Renal cortical epithelial cell (primary cell): ENCODE results near the gene TEX22. TPM values are rescaled to one million over a fixed set of nuclear protein-coding genes. Genes with fewer than 3 reads are reported as not detected.
A peak's percentile ranks its signal among the peaks of the same experiment; 100 is the strongest.
"Not testable (repeated sequence)": the region's sequence is repeated elsewhere in the genome, so short reads cannot be mapped to it uniquely, and the experiment has no call there.

Source experiments
- DNase-seq: peaks from one replicate; pipeline ENCODE4 v3.0.0-alpha.2; 2011; ENCODE audit warnings: low read depth
- total RNA-seq: library from RNA; depleted of rRNA; stranded (reverse); fragments of >200 nt; gene quantifications from 2 replicates; pipeline ENCODE4 v1.2.3, GENCODE V29; 2014

Gene TEX22
- total RNA-seq: under 0.01 and 0.60 TPM in 2 replicates

DNA sequence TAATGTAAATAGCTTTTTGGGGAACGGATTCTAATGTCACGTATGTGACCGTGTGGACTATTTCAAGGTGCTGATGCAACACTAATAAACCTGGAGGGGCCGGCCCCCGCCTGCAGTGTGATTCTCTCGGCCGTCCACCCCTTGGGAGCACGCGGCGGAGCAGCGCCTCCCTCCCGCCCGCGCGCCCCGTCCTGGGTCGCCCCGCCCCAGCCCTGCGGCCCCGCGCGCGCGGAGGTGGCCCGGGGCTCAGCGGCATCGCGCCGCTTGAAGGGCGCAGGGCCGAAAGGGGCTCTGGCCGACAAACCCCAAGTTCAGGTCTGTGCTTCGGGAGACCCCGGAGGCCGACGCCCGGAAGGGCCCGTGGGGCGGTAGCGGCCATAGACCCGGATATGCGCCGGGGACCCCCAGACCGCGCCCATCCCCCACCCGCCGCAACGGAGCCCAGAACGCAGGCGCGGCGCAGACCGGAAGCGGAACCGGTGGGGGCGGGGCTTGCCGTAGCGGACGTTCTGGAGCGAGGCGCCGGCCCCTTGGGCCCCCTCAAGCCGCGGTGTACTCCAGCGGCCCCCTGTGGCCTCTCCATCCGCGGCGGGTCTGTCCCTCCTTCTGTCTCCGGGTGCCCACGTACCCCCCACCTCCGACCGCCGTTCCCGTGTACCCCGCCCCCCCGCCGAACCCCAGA lies at the start of gene TEX22:
Gene TEX22 (plus strand): TSS at position 495 of the 682 bp plus-strand sequence. CDS start 803 bp downstream, outside the sequence.
- DNase-seq: peak; percentile 18

DNA sequence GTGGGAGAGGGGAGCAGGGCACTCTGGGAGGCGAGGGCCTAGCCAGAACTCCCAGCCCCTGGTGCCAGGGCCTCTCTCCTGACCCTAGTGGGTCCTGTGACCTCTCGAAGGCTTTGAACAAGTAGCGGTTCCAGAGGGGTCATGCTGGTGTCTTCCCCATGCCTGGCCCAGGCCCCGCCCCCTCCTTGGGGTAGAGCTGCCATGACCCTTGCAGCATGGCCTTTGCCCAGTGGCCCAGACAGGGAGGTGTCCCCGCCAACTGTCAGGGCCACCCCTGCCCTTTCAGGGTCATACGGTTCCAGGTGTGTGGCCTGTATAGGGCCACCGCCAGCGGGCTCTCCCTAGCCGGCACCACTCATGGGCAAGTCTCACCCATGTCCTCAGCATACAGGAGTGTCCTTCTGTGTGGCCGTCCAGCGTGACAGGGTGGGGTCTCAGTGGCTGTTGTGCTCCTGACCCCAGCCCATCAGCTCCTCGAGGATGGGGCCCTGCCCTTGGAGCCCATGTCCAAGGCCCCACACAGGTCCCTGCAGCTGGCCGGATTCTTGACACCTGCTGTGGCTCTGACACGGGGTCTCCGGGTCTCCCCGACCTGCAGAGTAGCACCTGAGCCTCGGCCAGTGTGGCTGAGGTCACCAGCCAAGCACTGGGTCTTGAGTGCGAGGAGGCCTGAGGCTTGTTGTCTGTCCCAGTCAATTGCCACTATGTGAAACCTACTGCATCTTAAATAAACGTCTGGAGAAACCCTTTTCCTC lies 49.2 kb upstream of the TEX22 start:
- no peak for DNase-seq

- no peak for DNase-seq
These were observed 48.3 kb upstream of the TEX22 start for GRCh38 chr14:105349992-105350391.

- no peak for DNase-seq
These were observed 47.7 kb upstream of the TEX22 start for GRCh38 chr14:105350450-105351244.

GRCh38 chr14:105351410-105351809 lies 46.9 kb upstream of the TEX22 start:
- no peak for DNase-seq

GRCh38 chr14:105351920-105352851 lies 46.2 kb upstream of the TEX22 start:
- DNase-seq: peak; percentile 88

GRCh38 chr14:105353136-105353535 lies 45.2 kb upstream of the TEX22 start:
- no peak for DNase-seq

GRCh38 chr14:105354541-105354940 lies 43.8 kb upstream of the TEX22 start:
- DNase-seq: no peak

GRCh38 chr14:105355049-105355575 lies 43.2 kb upstream of the TEX22 start:
- no peak for DNase-seq

- DNase-seq: no peak
These were observed 42.3 kb upstream of the TEX22 start for GRCh38 chr14:105355850-105356604.

DNA sequence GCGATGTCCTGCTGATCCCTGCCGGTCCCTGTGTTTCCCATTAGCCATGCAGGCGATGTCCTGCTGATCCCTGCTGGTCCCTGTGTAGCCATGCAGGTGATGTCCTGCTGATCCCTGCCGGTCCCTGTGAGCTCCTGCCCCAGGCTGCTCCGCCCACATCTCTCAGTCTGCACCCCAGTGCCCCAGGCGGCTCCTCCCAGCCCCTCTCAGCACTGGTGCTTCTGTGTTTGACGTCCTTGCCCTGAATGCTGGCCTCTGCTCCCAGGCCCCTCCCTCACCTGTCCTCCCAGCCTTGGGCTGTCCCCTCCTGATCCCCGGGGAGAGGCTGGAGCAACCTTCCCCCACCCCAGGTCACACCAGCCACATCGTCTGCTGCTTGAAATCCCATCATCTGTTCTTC lies 41.4 kb upstream of the TEX22 start:
- no peak for DNase-seq

- no peak for DNase-seq
These were observed 40.7 kb upstream of the TEX22 start for GRCh38 chr14:105357626-105358025.

DNA sequence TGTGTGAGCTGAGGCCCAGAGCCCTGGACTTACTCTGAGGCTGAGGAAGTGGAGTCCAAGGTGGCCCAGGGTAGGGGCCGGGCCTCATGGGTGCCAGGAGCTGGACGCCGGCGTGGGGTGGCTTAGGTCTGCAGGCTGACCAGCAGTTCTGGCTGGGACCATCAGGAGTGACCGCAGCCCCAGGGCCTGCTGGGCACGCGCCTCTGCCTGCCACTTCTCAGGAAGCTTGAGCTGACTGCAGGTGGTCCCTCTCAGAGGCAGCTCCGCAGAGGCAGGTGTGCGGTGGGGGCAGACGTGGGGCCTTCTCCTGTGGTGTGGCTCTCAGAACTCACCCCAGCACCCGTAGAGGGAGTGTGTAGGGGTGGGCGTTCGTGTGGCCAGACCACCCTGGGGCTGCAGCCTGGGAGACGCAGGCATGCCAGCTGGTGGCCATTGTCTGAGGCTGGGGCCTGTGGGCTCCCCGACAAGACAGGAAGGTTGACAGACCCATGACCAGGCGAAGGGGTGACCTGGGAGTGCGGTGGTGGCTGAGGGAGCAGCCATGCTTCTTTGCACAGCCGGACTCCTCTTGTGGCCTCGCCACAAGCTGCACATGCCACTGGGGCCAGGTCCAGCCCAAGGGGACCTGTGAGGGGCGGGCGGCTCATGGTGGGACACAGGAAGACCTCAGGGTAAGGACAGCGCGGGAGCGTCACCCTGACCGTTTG lies 40.0 kb upstream of the TEX22 start:
- DNase-seq: no peak

- no peak for DNase-seq
These were observed 39.4 kb upstream of the TEX22 start for GRCh38 chr14:105358943-105359342.

DNA sequence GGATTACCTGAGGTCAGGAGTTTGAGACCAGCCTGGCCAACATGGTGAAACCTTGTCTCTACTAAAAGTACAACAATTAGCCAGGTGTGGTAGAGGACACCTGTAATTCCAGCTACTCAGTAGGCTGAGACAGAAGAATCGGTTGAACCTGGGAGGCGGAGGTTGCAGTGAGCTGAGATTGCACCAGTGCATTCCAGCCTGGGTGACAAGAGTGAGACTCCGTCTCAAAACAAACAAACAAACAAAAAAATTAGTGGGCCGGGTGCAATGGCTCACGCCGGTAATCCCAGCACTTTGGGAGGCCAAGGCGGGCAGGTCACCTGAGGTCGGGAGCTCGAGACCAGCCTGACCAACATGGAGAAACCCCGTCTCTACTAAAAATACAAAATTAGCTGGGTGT lies 36.9 kb upstream of the TEX22 start:
- not testable (repeated sequence) for DNase-seq

- no peak for DNase-seq
These were observed 34.3 kb upstream of the TEX22 start for GRCh38 chr14:105363847-105364708.

GRCh38 chr14:105365101-105365500 lies 33.2 kb upstream of the TEX22 start:
- DNase-seq: no peak

DNA sequence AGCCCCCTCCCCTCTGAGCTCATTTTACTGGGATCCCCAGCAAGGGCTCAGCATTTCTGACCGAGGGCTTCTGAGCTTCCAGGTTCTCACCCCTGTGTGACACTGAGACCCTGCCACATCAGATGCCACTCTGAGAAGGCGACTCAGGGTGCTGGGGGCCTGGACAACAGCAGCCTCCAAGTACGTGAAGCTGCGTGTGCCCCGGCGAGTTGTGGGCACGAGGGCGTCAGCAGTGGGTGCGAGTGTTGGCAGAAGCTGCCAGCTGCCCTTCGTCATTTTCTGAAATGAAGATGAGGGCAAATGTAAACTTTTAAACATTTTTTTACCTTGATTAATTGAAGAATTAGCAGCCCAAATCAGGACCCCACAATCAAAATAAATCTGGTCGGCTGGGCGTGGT lies 32.7 kb upstream of the TEX22 start:
- DNase-seq: no peak
